Measurements from ENCODE around the gene PRM2.

The PRM2 gene

GRCh38 chr16:11240636-11241473 lies 35.4 kb downstream of the PRM2 start:
- TF ChIP-seq, protein P1, sequence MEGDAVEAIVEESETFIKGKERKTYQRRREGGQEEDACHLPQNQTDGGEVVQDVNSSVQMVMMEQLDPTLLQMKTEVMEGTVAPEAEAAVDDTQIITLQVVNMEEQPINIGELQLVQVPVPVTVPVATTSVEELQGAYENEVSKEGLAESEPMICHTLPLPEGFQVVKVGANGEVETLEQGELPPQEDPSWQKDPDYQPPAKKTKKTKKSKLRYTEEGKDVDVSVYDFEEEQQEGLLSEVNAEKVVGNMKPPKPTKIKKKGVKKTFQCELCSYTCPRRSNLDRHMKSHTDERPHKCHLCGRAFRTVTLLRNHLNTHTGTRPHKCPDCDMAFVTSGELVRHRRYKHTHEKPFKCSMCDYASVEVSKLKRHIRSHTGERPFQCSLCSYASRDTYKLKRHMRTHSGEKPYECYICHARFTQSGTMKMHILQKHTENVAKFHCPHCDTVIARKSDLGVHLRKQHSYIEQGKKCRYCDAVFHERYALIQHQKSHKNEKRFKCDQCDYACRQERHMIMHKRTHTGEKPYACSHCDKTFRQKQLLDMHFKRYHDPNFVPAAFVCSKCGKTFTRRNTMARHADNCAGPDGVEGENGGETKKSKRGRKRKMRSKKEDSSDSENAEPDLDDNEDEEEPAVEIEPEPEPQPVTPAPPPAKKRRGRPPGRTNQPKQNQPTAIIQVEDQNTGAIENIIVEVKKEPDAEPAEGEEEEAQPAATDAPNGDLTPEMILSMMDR (IDR thresholded peaks at IDR 0.05; ENCODE audit: insufficient read depth, low read length, missing control alignments), result no peak
- ChIA-PET POLR2A (interaction anchor here (0.7 kb wide), 1 partner anchor 93 kb away, joined by 3 read pairs; no protein-coding TSS in a partner anchor), CTCF (interaction anchor here (0.6 kb wide), 1 partner anchor 270 kb away, joined by 3 read pairs; no protein-coding TSS in a partner anchor)
- no peak overlapping the region for H3K4me3 ChIP-seq (ENCODE audit: low read depth, low read length)
- no peak for DNase-seq (ENCODE audit: low read depth, low spot score)

DNA sequence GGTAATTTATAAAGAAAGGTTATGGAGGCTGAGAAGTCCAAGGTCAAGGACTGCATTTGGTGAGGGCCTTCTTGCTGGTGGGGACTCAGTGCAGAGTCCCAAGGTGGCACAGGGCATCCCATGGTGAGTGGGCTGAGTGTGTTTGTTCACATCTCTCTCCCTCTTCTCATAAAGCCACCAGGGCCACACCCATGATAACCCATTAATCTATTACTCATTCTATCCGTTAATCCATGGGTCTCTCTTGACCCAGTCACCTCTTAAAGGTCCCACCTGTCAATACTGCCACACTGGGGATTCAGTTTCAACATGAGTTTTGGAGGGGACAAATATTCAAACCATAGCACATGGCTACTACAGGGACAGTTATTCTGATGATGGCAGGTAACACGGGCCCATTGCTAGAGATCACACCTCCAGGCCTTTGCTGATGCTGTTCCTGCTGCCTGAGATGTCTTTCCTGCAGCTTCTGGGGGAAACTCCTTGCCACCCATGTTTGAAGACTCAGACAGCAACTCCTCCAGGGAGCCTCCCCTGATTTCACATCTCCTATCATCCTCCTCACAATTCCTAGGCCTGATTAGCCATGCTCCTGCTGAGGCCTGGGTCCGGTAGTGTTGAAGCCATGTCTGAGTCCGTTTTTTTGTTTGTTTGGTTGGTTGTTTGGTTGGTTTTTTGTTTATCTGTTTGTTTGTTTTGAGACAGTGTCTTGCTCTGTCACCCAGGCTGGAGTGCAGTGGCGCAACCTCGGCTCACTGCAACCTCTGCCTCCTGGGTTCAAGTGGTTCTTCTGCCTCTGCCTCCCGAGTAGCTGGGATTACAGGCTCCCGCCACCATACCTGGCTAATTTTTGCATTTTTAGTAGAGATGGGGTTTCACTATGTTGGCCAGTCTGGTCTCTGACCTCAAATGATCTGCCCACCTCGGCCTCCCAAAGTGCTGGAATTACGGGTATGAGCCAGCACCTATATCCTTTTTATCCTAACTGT lies 36.3 kb downstream of the PRM2 start:
- DNase-seq (ENCODE audit: low read depth, low spot score), result no peak
- ChIA-PET POLR2A (no interaction called here), CTCF (interaction anchor here (0.6 kb wide), 1 partner anchor 269 kb away, joined by 3 read pairs; no protein-coding TSS in a partner anchor)
- H3K4me3 ChIP-seq (ENCODE audit: low read depth, low read length), result no peak overlapping the region
- TF ChIP-seq, protein P1 (IDR thresholded peaks at IDR 0.05; ENCODE audit: insufficient read depth, low read length, missing control alignments), result no peak

GRCh38 chr16:11238272-11239202 lies 37.7 kb downstream of the PRM2 start:
- ChIA-PET POLR2A (no interaction called here), CTCF (no interaction called here)
- DNase-seq (ENCODE audit: low read depth, low spot score), result no peak
- TF ChIP-seq, protein P1 (IDR thresholded peaks at IDR 0.05; ENCODE audit: insufficient read depth, low read length, missing control alignments), result no peak
- no peak overlapping the region for H3K4me3 ChIP-seq (ENCODE audit: low read depth, low read length)

DNA sequence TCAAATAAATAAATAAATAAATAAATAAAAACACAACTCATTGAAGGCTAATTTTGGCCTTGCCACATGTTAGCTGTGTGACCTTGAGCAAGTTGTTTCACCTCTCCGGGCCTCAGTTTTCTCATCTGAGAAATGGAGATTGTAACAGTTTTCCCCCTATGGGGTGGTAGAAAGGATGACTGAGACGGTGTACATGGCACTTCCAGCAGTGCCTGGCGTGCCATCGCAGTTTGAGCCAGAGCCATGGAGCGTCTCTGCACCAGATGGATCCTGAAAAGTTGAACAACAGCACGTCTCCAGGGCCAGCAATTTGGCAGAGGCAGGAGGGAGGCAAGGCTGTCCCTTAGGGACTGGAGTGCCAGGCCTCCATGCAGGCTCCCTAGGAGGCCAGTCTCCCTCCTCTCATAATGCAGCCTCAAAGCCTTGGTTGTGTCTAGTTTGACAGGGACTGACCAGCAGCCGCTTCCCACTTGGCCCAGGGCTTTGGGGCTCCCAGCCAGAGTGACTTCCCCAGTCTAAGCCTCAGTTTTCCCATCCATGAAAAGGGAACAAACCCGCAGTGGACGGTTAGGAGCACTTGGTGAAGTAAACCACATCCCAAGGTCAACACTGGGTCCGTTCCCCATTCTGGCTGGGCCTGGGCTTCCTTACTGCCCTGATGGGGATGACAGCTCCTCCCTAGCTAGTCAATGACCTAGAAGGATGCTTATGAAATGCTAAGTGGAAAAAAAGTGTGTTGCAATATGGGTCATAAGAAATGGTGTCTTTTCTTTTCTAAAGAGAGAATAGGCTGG lies 39.6 kb downstream of the PRM2 start:
- TF ChIP-seq, protein P1 (IDR thresholded peaks at IDR 0.05; ENCODE audit: insufficient read depth, low read length, missing control alignments), result no peak
- no peak for DNase-seq (ENCODE audit: low read depth, low spot score)
- CTCF ChIA-PET, result interaction anchor here (0.8 to 1.0 kb wide), 2 partner anchors 9 to 17 kb away, joined by 3 read pairs; no protein-coding TSS in a partner anchor
- POLR2A ChIA-PET, result no interaction called here
- no peak overlapping the region for H3K4me3 ChIP-seq (ENCODE audit: low read depth, low read length)

- TF ChIP-seq, protein P1 (IDR thresholded peaks at IDR 0.05; ENCODE audit: insufficient read depth, low read length, missing control alignments), result no peak
- POLR2A ChIA-PET, result no interaction called here
- H3K4me3 ChIP-seq (ENCODE audit: low read depth, low read length), result no peak overlapping the region
- no peak for DNase-seq (ENCODE audit: low read depth, low spot score)
- CTCF ChIA-PET, result interaction anchor here (1.0 kb wide), 1 partner anchor 18 kb away, joined by 3 read pairs; no protein-coding TSS in a partner anchor
Measured at GRCh38 chr16:11235703-11235991, 40.6 kb downstream of the PRM2 start.

Data from AG04449 (cell line).